Esophagus squamous epithelium (tissue), 4 donors: Measurements from ENCODE around the gene STARD13.

ENCODE experiments used
- POLR2A ChIP-seq, 4 donors: fragments of 450-650 bp; IDR thresholded peaks; one replicate each; pipeline ENCODE4 v1.6.1; 2017; ENCODE audit warnings: antibody characterized with exemption in 4 of 4, mild to moderate bottlenecking in 4 of 4, moderate library complexity in 3 of 4
- TF ChIP-seq, protein P1 (sequence below), 6 experiments: fragments of 450-650 bp in 4 of 6; fragments of 200-600 bp in 2 of 6; sonication (generic) in 2 of 6; IDR thresholded peaks; one replicate each; pipeline ENCODE4 v1.5.1; 2016 to 2019; ENCODE audit warnings: antibody characterized with exemption in 6 of 6, mild to moderate bottlenecking in 4 of 6, moderate library complexity in 4 of 6

DNA sequence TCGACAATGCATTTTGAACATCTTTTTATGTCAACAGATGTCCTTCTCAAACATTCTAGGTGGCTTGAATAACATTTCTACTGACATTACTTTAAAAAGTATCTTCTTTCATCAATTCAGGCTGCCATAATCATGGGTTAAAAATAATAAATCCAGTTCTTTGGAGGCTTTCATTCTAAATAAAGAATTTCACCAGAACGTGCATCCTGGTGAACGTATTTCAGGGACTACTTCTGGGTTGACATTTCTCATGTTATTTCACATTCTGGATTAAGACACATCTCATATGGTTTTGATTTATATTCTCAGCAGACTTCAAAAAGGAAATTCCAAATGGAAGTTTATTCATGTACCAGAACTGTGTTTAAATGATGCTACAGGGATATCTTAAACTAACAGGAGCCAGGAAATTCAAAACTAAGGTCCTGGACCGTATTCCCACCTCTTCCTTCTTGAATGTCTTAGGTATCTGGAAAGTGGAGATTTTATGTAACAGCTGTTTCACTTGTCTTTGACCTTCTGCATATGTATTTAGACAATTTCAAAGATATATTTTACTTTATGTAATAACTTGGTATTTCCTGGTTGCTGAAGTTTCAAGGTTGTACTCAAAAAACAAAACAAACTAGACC, 107.2 kb downstream of the STARD13 start:
- TF ChIP-seq POLR2A (IDR thresholded peaks at IDR 0.05) = no peak
- TF ChIP-seq, protein P1, sequence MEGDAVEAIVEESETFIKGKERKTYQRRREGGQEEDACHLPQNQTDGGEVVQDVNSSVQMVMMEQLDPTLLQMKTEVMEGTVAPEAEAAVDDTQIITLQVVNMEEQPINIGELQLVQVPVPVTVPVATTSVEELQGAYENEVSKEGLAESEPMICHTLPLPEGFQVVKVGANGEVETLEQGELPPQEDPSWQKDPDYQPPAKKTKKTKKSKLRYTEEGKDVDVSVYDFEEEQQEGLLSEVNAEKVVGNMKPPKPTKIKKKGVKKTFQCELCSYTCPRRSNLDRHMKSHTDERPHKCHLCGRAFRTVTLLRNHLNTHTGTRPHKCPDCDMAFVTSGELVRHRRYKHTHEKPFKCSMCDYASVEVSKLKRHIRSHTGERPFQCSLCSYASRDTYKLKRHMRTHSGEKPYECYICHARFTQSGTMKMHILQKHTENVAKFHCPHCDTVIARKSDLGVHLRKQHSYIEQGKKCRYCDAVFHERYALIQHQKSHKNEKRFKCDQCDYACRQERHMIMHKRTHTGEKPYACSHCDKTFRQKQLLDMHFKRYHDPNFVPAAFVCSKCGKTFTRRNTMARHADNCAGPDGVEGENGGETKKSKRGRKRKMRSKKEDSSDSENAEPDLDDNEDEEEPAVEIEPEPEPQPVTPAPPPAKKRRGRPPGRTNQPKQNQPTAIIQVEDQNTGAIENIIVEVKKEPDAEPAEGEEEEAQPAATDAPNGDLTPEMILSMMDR (IDR thresholded peaks at IDR 0.05) = no peak
